ENCODE results near the gene NMT2. TPM values are rescaled to one million over a fixed set of nuclear protein-coding genes. Genes with fewer than 3 reads are reported as not detected.

Gene NMT2
- total RNA-seq = 15.2 and 18.4 TPM in 2 replicates

GRCh38 chr10:15168291-15168785 lies at the start of gene NMT2:
NMT2 (minus strand) TSS chr10:15168693; CDS start chr10:15168612, 81 bp downstream.

GRCh38 chr10:15097011-15097812 lies 71.3 kb downstream of the NMT2 start, which contains the start of gene RPP38:
RPP38 (plus strand) TSS chr10:15097355; CDS start chr10:15103315, 5,960 bp downstream.

GRCh38 chr10:15088428-15089261 lies 79.8 kb downstream of the NMT2 start, which contains the start of gene ACBD7:
ACBD7 (minus strand) TSS chr10:15088776; CDS start chr10:15088728, 48 bp downstream.

Other genes with a start within 250 kb of the NMT2 start
- gene DCLRE1C, start 214.6 kb downstream of the NMT2 start, total RNA-seq = 6.6 and 8.7 TPM in 2 replicates
- gene MEIG1, start 209.3 kb downstream of the NMT2 start, total RNA-seq = 0.49 TPM in 1 of 2 replicates, not detected in the other
- 0.42 and 0.55 TPM in 2 replicates for gene OLAH, start 124.8 kb downstream of the NMT2 start, total RNA-seq
- gene ACBD7, start 79.9 kb downstream of the NMT2 start, total RNA-seq = 0.23 TPM in 1 of 2 replicates, not detected in the other
- gene RPP38, start 71.3 kb downstream of the NMT2 start, total RNA-seq = 16.2 and 23.9 TPM in 2 replicates
- 8.3 and 16.2 TPM in 2 replicates for gene FAM171A1, start 202.6 kb upstream of the NMT2 start, total RNA-seq

Measured in hair follicular keratinocyte (primary cell).